Measurements from ENCODE around the gene NXPH3.
A peak's percentile ranks its signal among the peaks of the same experiment; 100 is the strongest.
"Not testable (repeated sequence)": the region's sequence is repeated elsewhere in the genome, so short reads cannot be mapped to it uniquely, and the experiment has no call there.

The NXPH3 gene

GRCh38 chr17:49575679-49576087 is at the start of gene NXPH3:
NXPH3 (plus strand) TSS chr17:49575871; CDS start chr17:49576220, 349 bp downstream.
- peak; percentile 47 for DNase-seq (ENCODE audit: low read depth)

- DNase-seq (ENCODE audit: low read depth): no peak
These were observed 47.6 kb upstream of the NXPH3 start for GRCh38 chr17:49527927-49528651.

GRCh38 chr17:49528966-49529365 is 46.7 kb upstream of the NXPH3 start:
- no peak for DNase-seq (ENCODE audit: low read depth)

GRCh38 chr17:49530118-49530517 is 45.6 kb upstream of the NXPH3 start:
- DNase-seq (ENCODE audit: low read depth): no peak

GRCh38 chr17:49543860-49544259 is 31.8 kb upstream of the NXPH3 start:
- DNase-seq (ENCODE audit: low read depth): no peak

GRCh38 chr17:49545007-49545660 is 30.5 kb upstream of the NXPH3 start:
- no peak for DNase-seq (ENCODE audit: low read depth)

GRCh38 chr17:49545806-49546545 is 29.7 kb upstream of the NXPH3 start:
- no peak for DNase-seq (ENCODE audit: low read depth)

GRCh38 chr17:49546546-49547535 is 28.8 kb upstream of the NXPH3 start:
- DNase-seq (ENCODE audit: low read depth): no peak

GRCh38 chr17:49547566-49547965 is 28.1 kb upstream of the NXPH3 start:
- no peak for DNase-seq (ENCODE audit: low read depth)

GRCh38 chr17:49548051-49548505 is 27.6 kb upstream of the NXPH3 start:
- DNase-seq (ENCODE audit: low read depth): no peak

- peak; percentile 22 for DNase-seq (ENCODE audit: low read depth)
These were observed 27.0 kb upstream of the NXPH3 start for GRCh38 chr17:49548506-49549310.

- DNase-seq (ENCODE audit: low read depth): no peak
These were observed 26.4 kb upstream of the NXPH3 start for GRCh38 chr17:49549311-49549605.

- DNase-seq (ENCODE audit: low read depth): no peak
These were observed 25.7 kb upstream of the NXPH3 start for GRCh38 chr17:49549691-49550678.

GRCh38 chr17:49550764-49551163 is 24.9 kb upstream of the NXPH3 start:
- not testable (repeated sequence) for DNase-seq (ENCODE audit: low read depth)

- DNase-seq (ENCODE audit: low read depth): no peak
These were observed 24.2 kb upstream of the NXPH3 start for GRCh38 chr17:49551221-49552069.

GRCh38 chr17:49552070-49552751 is 23.5 kb upstream of the NXPH3 start:
- no peak for DNase-seq (ENCODE audit: low read depth)

GRCh38 chr17:49553676-49554335 is 21.9 kb upstream of the NXPH3 start:
- DNase-seq (ENCODE audit: low read depth): no peak
